GM18870 (cell line): Measurements from ENCODE around the gene AJUBA.
A peak's percentile ranks its signal among the peaks of the same experiment; 100 is the strongest.
"Not testable (repeated sequence)": the region's sequence is repeated elsewhere in the genome, so short reads cannot be mapped to it uniquely, and the experiment has no call there.

Experiments used
- ATAC-seq: cut with Tn5 transposase; IDR thresholded peaks from one replicate; pipeline ENCODE4 v1.9.1; 2021; ENCODE audit warnings: moderate library complexity; ENCODE audit not compliant: unreplicated experiment

AJUBA gene

DNA sequence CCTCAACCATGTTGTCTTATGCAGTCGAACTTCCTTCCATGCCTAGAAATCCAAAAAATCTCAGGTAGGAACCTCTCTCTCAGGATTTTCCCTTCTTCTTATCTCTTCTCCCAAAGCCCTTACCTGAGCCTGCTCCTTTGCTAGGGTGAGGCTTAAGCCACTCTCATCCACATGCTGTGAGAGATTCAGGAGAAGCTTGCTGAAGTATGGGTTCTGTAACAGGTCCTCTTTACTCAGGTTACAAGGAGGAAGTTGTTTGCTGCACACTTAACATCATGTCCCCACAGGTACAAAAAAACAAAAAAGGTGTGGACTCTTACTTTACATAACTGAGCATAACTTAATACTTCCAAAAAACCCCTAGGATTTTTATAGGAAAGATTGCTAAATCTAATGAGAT is 29.9 kb downstream of the AJUBA start:
- no peak for ATAC-seq

DNA sequence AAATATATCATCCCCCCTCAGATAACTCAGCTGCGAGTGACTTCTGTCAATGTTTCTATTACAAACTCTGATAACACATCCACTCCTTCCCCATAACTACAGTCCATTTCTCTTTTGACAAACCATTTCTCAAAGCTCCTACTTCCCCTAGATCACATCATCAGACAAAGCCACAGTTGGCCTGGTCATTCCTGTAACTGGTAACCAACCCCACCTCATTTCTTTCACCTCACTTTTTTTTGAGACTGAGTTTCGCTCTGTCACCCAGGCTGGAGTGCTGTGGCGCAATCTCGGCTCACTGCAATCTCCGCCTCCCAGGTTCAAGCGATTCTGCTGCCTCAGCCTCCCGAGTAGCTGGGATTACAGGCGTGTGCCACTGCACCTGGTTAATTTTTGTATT is 30.6 kb downstream of the AJUBA start:
- ATAC-seq, result not testable (repeated sequence)

DNA sequence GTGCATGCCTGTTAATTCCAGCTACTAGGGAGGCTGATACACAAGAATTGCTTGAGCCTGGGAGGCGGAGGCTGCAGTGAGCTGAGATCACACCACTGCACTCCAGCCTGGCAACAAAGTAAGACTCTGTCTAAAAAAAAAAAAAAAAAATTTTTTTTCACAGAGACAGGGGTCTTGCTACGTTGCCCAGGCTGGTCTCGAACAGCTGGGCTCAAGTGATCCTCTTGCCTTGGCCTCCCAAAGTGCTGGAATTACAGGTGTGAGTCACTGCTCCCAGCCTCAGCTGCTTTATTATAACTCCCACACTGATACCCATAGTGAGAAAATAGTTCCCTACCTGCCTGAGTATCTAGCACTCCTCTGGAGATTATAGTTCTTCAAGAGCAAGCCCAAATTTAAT is 36.7 kb downstream of the AJUBA start:
- no peak for ATAC-seq

DNA sequence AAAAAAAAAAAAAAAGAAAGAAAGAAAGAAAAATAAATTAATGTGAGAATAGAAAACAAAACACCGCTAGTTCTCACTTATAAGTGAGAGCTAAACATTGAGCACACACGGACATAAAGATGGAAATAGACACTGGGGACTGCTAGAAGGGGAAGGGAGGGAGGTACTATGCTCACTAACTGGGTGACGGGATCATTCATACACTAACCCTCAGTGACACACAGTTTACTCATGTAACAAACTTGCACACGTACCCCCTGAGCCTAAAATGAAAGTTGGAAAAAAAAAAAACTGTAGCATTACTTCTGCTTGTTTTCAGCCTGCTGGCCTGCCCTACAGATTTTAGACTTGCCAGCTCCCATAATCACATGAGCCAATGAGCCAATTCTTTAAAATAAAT is 42.7 kb downstream of the AJUBA start:
- ATAC-seq, result no peak

DNA sequence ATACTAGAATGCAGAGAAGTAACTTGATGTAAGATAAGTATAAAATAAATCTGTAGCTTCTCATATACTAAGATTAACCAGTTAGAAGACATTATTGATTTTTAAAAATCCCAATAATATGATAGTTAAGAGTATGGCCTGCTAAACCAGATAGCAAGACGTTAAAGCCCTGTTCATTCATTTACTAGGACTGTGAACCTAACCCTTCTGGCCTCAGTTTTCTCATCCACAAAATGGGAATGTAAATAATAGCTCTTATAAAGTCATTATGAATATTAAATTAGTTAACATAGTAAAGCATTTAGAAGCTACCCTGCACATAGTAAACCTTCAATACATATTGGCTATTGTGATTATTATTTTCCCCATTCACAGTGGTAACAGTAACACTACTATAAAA is 47.2 kb downstream of the AJUBA start:
- no peak for ATAC-seq

DNA sequence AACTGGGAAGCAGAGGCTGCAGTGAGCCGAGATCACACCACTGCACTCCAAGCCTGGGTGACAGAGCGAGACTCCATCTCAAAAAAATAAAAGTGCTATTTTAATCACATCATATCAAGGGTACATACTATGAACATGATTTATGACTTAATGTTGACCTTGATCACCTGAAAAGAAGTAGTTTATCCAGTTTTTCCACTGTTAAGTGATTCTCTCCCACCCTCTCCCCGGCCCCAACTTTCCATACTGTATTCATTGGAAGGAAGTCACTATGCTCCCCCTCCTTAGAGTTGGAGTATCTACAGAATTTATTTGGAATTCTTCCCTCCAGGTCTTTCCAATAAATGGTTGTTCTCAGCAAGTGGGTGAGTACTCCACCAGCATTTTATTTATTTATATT is 50.2 kb downstream of the AJUBA start:
- ATAC-seq, result no peak

DNA sequence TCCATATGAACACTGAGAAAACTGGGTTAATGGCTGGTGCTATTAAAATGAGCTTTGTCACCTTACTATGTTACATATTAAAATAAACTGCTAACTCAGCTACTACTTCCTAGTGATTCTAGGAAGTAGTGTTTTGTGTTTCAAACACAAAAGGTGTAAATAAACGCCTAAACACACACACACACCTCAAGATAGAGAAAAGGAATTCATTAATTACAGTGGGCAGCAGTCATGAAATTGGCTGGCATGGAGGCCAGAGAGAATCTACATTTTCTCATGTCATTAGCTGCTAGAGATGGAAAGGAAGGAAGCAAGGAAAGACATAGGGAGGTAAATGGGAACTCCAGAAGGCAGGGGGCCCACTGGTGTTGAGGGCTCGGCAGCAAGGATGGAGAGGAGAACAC is 52.4 kb downstream of the AJUBA start:
- no peak for ATAC-seq

DNA sequence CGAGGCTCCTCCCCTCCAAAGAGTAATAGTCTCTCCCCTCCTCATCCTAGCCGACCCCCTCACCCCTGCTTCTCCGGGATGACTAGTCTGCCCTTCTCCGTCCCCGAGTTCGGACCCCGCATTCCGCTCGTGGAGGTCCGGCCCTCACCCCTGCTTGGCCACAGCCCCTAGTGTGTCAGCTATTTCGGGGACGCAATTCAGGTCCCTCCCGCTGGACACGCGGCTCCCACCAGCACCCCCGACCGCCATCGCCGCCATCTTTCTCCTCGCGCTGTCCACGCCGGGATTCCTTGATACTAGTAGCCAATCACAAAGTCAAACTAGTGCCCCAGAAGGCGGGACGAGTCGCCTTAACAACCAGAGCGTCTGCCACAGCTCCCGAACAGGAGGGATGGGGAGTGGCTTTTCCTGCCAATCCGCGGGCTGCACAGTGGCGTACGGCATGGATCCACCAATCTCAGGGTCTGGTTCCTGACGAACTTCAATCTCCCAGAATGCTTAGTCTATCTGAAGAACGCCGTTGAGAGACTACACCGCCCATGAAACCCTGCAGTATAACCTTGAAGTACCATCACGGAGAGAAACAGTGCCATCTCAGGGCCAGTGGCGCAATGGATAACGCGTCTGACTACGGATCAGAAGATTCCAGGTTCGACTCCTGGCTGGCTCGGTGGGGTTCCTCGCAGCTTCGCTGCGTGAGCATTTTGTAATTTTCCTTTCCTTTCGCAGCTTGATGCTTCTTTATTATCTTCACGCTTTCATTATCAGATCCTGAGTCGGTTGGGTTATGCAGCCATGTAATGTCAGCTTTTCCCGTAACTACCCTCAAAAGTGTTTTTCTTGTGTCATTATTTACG is 53.0 kb downstream of the AJUBA start, which contains the start of gene PRMT5:
Gene PRMT5, minus strand, starts transcription at position 273 of the 857 bp plus-strand sequence. Its CDS starts 15 bp downstream, at position 258.
- ATAC-seq, result peak; percentile 91

DNA sequence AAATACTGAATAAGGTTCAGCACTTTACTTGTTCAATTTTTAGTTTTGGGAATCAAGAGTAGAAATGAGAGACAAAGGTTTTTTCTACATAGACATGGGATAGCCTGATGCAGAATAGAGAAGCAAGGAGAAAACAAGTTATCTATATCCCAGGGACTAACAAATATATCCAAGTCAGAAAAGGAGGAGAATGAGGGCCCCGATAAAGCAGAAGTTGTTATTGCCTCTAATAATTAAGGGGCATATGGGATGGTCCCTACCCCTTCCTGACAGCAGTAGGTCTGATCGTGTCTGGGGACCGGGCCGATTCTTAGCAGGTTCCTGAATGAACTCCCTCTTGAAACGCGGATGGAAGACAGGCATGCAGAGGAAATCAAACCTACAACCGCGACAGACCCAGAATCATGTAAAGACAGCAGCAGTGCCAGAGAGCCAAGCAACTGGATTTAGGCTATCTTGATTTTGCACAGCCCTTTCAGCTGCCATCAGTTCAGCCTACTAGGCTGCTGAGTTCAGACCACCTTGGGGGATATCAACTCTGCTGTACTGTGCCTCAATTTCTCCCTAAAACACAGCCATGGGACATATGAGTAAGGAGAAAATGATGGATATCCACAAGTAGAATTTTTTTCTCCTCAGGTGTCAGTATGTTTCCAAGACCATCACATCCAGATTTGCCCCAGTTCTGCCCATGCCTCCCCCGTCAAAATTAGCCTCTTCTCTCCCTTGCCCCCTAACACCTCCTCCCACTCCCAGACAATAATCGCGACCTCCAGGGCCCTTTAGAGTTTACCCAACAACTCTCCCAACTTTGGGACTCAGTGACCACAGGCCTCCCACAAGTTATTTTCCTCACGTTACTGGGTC is 53.9 kb downstream of the AJUBA start:
- no peak for ATAC-seq

DNA sequence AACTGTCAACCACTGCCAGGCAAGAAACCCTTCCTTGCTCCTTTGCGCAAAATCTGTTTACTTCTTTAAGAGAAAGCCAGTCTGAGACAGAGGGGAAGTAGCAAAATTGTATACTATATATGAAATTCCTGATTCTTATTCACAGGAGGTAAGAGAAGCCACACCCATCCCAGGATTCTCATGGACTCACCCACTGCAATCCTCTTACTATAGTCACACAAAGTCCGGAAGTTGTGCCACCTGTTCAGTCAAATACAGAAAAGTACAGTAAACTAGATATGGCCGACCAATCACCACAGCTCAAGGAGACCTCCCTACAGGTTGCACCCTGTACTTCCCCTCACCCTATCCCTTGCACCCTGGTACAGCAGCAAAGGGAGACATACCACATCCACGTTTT is 56.0 kb downstream of the AJUBA start:
- no peak for ATAC-seq

DNA sequence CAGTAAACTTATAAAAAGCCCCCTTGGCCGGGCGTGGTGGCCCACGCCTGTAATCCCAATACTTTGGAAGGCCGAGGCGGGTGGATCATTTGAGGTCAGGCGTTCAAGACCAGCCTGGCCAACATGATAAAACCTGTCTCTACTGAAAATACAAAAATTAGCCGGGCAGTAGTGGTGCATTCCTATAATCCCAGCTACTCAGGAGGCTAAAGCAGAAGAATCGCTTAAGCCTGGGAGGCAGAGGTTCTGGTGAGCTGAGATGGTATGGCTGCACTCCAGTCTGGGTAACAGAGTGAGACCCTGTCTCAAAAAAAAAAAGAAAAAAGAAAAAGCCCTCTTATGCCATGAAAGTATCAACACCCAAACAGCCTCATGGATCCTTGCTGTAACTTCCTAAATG is 56.8 kb downstream of the AJUBA start:
- no peak for ATAC-seq

DNA sequence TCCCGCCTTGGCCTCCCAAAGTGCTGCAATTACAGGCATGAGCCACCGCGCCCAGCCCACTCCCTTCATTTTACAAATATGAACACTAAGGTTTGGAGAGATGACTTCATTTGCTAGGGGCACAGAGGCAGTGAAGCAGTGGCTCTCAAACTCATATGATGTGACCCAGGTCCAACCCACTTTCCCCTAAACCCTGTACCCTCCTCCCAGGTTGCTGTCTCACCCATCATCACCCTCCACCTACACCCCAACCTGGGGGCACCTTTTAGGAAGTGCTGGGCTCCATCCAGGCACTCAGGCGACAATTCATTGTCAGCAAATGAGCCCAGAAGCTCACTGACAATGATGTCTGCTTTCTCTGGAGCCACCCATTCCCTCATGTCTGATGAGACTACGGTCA is 58.6 kb downstream of the AJUBA start:
- no peak for ATAC-seq

DNA sequence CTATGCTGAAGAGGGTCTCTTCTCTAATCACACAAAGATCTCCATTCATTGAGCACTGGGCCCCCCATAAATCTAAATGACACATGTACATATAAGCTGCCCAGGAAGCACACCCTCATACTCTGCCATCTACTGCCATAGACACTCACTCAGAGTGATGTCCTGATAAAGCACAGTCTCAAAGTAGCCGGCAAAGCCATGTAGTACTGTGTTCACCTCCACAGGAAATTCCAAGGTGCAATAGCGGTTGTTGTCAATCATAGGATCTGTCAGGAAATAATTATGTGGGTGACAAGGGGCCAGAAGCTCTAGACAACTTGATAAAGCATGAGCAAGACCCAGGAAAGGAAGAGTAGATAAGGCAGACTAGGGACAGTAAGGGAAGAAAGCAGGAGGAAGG is 60.1 kb downstream of the AJUBA start:
- ATAC-seq, result no peak
